ES-I3 (cell line): Measurements from ENCODE around the gene NEK7.
"Not testable (repeated sequence)": the region's sequence is repeated elsewhere in the genome, so short reads cannot be mapped to it uniquely, and the experiment has no call there.

Experiments
- H3K36me3 ChIP-seq: 2 replicates; pipeline ENCODE4 v1.6.1; 2013; ENCODE audit warnings: mild to moderate bottlenecking, low read length, control low read depth, moderate library complexity; ENCODE audit not compliant: insufficient read depth
- H3K4me1 ChIP-seq: 2 replicates; pipeline ENCODE4 v1.6.1; 2013; ENCODE audit warnings: mild to moderate bottlenecking, control low read depth, low read length; ENCODE audit not compliant: insufficient read depth
- H3K9ac ChIP-seq: 2 replicates; pipeline ENCODE4 v1.6.1; 2013; ENCODE audit warnings: low read depth, mild to moderate bottlenecking, low read length, moderate library complexity
- H3K9me3 ChIP-seq: 2 replicates; pipeline ENCODE4 v1.6.1; 2013; ENCODE audit warnings: mild to moderate bottlenecking, low read length, moderate library complexity; ENCODE audit not compliant: control insufficient read depth, insufficient read depth

The NEK7 gene

GRCh38 chr1:198125995-198126735, 30.6 kb upstream of the NEK7 start:
- H3K36me3 ChIP-seq, result no peaks in the 10 kb centered on the region
- H3K9ac ChIP-seq, result no peak overlapping the region
- H3K4me1 ChIP-seq, result no peaks in the 10 kb centered on the region
- H3K9me3 ChIP-seq, result no peaks in the 10 kb centered on the region

- H3K9me3 ChIP-seq, result no peaks in the 10 kb centered on the region
- no peak overlapping the region for H3K9ac ChIP-seq
- H3K4me1 ChIP-seq, result no peaks in the 10 kb centered on the region
- H3K36me3 ChIP-seq, result no peaks in the 10 kb centered on the region
Measured at GRCh38 chr1:198128533-198128932, 28.3 kb upstream of the NEK7 start.

DNA sequence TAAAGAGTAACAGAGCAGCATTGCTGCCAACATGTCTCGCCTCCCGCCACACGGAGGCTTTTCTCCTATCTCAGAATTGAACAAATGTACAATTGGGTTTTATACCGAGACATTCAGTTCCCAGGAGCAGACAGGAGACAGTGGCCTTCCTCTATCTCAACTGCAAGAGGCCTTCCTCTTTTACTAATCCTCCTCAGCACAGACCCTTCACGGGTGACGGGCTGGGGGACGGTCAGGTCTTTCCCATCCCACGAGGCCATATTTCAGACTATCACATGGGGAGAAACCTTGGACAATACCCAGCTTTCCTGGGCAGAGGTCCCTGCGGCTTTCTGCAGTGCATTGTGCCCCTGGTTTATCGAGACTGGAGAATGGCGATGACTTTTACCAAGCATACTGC, 26.7 kb upstream of the NEK7 start:
- H3K4me1 ChIP-seq, H3K9ac ChIP-seq, H3K9me3 ChIP-seq, H3K36me3 ChIP-seq: not testable (repeated sequence)

- no peak overlapping the region for H3K9ac ChIP-seq
- H3K4me1 ChIP-seq, result no peaks in the 10 kb centered on the region
- no peaks in the 10 kb centered on the region for H3K9me3 ChIP-seq
- no peaks in the 10 kb centered on the region for H3K36me3 ChIP-seq
Measured at GRCh38 chr1:198132060-198132781, 24.6 kb upstream of the NEK7 start.

DNA sequence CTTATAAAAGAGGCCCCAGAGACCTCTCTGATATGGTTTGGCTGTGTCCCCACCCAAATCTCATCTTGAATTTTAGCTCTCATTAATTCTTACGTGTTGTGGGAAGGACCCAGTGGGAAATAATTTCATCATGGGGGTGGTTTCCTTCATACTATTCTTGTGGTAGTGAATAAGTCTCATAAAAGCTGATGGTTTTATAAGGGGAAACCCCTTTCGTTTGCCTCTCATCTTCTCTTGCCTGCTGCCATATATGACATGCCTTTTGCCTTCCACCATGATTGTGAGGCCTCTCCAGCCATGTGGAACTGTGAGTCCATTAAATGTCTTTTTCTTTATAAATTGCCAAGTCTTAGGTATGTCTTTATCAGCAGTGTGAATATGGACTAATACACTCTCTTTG, 22.5 kb upstream of the NEK7 start:
- Histone ChIP-seq H3K36me3 (no peaks in the 10 kb centered on the region), H3K9me3 (no peaks in the 10 kb centered on the region), H3K4me1 (no peaks in the 10 kb centered on the region), H3K9ac (no peak overlapping the region)

GRCh38 chr1:198135366-198135765, 21.4 kb upstream of the NEK7 start:
- Histone ChIP-seq H3K4me1 (no peaks in the 10 kb centered on the region), H3K36me3 (no peaks in the 10 kb centered on the region), H3K9ac (no peak overlapping the region), H3K9me3 (no peaks in the 10 kb centered on the region)

DNA sequence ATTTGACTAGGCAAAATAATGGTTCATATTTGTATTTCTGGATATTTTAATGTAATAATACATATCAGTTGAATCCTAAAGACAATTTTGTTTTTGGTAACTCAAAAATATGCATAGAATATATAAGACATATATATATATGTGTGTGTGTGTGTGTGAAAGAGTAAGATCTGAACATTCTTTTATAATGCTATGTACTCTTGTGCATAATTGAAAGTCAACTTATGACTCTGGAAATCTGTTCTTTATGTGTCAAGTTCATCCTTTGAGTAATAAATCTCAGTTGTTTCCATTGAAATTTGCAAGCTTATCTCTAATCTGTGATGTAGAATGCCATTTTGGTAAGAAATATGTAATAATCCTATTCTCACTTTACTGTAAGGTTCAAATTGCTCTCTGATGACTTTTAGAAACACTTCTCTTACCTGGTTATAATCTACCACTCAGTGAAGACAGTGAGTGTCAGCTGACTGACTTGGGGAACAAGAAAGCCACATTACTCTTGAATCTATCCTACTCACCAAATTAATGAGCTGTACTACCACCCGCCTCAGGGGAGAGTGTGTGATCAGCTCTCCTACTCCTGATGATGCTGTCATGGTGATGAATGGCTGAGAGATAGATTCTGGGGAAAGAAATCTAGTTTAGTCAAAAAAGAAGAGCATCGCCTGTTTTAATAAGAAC, 15.0 kb upstream of the NEK7 start:
- H3K9ac ChIP-seq, result no peak overlapping the region
- no peaks in the 10 kb centered on the region for H3K36me3 ChIP-seq
- H3K4me1 ChIP-seq, result no peaks in the 10 kb centered on the region
- H3K9me3 ChIP-seq, result no peaks in the 10 kb centered on the region

DNA sequence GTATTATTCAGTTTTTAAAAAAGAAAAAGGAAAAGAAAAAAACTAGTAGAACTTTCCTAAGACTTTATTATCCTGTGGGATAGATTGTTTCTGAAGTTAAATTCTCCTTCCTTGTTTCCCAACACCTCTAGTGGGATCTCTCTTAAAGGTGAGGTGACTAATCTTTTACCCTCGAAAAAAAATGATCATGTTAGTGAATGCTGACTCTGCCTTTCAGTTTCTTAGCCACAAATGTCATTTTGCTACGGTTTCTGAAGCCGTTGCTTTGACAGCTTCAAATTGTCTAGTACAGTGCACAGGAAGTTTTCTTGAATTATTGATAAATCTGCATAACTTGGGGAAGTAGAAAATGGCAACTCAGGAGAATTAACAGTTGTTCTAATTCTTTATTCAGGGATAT, 13.0 kb upstream of the NEK7 start:
- H3K4me1 ChIP-seq, result no peaks in the 10 kb centered on the region
- H3K36me3 ChIP-seq, result no peaks in the 10 kb centered on the region
- H3K9ac ChIP-seq, result no peak overlapping the region
- H3K9me3 ChIP-seq, result no peaks in the 10 kb centered on the region

DNA sequence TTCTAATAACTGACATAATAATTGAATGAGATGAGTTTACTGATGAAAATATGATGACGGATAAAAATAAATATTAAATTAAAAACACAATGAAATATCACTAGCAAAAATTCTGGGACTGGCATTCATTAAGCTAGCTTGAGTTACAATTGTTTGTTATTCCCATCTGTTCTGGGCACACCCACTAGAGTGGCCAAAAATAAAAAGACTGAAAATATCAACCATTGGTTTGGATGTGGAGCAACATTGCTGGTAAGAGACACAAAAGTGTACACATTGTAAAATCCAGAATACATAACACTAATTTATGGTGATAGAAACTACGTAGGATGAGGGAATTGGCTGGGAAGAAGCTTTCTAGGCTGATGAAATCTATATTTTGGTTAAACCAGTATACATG, 9.6 kb upstream of the NEK7 start:
- H3K9ac ChIP-seq, result no peak overlapping the region
- H3K36me3 ChIP-seq, result no peaks in the 10 kb centered on the region
- no peaks in the 10 kb centered on the region for H3K9me3 ChIP-seq
- no peaks in the 10 kb centered on the region for H3K4me1 ChIP-seq

- Histone ChIP-seq H3K4me1 (no peaks in the 10 kb centered on the region), H3K36me3 (no peaks in the 10 kb centered on the region), H3K9me3 (no peaks in the 10 kb centered on the region), H3K9ac (no peak overlapping the region)
Measured at GRCh38 chr1:198150369-198150768, 6.4 kb upstream of the NEK7 start.

GRCh38 chr1:198151688-198152087, 5.1 kb upstream of the NEK7 start:
- H3K9me3 ChIP-seq, result no peaks in the 10 kb centered on the region
- H3K36me3 ChIP-seq, result no peaks in the 10 kb centered on the region
- H3K4me1 ChIP-seq, result no peaks in the 10 kb centered on the region
- H3K9ac ChIP-seq, result no peak overlapping the region

- Histone ChIP-seq H3K36me3 (no peaks in the 10 kb centered on the region), H3K4me1 (no peaks in the 10 kb centered on the region), H3K9me3 (no peaks in the 10 kb centered on the region), H3K9ac (no peak overlapping the region)
Measured at GRCh38 chr1:198153103-198153502, 3.7 kb upstream of the NEK7 start.

- H3K36me3 ChIP-seq, result no peaks in the 10 kb centered on the region
- H3K4me1 ChIP-seq, result no peaks in the 10 kb centered on the region
- no peak overlapping the region for H3K9ac ChIP-seq
- H3K9me3 ChIP-seq, result no peaks in the 10 kb centered on the region
Measured at GRCh38 chr1:198153804-198154203, 3.0 kb upstream of the NEK7 start.

GRCh38 chr1:198155253-198155652, 1.5 kb upstream of the NEK7 start:
- H3K36me3 ChIP-seq, result no peaks in the 10 kb centered on the region
- no peaks in the 10 kb centered on the region for H3K9me3 ChIP-seq
- peaks cover 5% of the 10 kb centered on the region; the same call in 1 of the 2 replicates for H3K4me1 ChIP-seq
- no peak overlapping the region for H3K9ac ChIP-seq
